ENCODE results near the gene PAWR. TPM values are rescaled to one million over a fixed set of nuclear protein-coding genes. Genes with fewer than 3 reads are reported as not detected.
"Not testable (repeated sequence)": the region's sequence is repeated elsewhere in the genome, so short reads cannot be mapped to it uniquely, and the experiment has no call there.

Gene PAWR
- total RNA-seq, 1 donor from 2014 or later = 6.6 TPM

DNA sequence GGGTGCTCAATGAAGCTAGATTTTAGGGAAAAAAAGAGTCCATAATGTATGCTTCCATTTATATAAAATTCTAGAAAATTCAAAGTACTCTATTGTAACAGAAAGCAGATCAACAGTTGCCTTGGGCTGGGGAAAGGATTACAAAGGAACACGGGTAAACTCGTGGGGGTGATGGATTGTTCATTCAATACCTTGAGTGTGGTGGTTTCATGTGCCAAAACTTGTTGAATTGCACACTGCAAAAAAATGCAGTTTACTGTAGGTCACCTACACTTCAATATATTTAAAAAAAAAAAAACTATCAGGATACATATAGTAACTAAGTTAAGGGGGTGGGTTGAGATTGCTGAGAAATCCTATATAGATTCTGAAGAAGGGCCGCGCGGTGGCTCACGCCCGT lies 33.6 kb downstream of the PAWR start:
- no peak for DNase-seq (ENCODE audit: low spot score)
- intact Hi-C loops (cut with DNase I) = no loop called here

DNA sequence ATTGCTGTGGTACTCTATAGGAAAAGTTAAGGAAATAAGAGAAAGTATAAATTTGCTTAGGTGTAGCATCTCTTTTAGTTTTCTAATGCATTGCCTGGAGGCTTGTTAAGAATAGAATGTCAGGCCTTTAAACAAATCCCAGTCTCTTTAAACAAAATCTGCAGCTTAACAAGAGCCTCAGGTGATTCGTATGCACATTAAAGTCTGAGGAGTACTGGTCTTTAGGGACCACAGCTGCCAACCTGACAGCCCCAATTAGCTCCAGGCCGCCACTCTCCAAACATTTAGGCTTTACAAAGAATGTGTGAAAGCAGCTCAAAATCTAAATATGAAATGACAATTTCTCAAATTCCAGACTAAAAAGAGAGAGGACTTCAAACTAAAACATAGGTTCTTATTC lies 35.7 kb downstream of the PAWR start:
- intact Hi-C loops (cut with DNase I) = no loop called here
- DNase-seq (ENCODE audit: low spot score) = no peak

DNA sequence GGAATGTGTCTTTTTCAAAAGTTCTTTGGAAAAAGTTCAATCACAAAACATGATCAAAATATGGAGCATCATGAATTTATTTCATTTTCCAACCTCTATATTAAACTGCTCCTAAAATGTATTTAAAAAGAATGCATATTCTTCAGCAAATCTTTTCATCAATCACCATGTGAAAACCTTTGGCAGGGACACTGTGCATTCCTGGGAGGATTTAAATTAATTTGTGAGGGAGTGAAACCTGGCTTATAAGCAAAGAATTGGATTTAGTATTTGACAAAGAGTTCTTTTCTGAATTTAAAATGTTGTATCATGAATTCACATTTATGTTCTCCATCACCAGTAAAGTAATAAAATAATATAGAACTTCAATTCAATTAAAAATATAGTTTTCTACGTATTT lies 38.2 kb downstream of the PAWR start:
- intact Hi-C loops (cut with DNase I) = no loop called here
- no peak for DNase-seq (ENCODE audit: low spot score)

DNA sequence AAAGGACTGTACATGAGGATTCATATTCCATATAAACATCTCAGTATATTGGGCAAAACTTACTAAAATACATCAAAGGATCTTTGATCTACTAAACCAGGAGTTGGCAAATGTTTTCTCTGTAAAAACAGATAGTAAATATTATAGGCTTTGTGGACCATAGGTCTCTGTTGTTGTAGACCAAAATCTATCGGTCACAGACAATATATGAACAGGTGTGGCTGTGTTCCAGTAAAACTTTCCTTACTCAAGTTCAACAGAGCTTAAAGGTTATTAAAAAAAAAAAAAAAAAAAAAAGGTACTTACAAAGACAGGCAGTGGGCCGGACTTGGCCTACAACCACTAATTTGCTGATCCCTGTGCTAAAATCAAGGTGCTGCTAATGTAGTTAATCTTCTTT lies 40.3 kb downstream of the PAWR start:
- DNase-seq (ENCODE audit: low spot score) = no peak
- intact Hi-C loops (cut with DNase I) = no loop called here

DNA sequence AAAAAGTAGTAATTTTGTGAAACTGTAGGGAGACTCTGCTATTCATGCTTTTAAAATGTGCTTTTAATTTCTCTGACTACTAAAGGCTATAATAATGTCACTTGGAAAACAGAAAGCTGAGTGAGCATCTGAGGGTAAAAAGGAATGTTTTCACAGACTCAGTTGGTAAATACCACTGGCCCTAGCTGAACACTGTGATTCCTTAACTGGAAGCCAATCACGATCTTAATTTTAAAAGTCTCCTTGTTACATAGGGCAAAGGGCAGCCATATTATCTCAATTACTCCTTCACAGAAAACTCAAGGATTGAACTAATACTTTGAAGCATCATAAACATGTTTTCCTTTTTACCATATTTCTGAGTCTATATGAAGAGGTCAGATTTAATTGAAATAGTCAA lies 41.9 kb downstream of the PAWR start:
- no peak for DNase-seq (ENCODE audit: low spot score)
- intact Hi-C loops (cut with DNase I) = no loop called here

DNA sequence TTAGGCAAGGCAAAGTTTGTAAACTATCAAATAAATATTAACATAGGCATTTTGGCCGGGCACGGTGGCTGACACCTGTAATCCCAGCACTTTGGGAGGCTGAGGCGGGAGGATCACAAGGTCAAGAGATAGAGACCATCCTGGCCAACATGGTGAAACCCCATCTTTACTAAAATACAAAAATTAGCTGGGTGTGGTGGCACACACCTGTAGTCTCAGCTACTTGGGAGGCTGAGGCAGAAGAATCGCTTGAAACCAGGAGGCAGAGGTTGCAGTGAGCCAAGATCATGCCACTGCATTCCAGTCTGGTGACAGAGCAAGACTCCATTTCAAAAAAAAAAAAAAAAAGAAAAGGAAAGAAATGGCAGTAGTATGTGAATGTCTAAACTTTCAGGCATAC lies 43.9 kb downstream of the PAWR start:
- DNase-seq (ENCODE audit: low spot score); intact Hi-C loops (cut with DNase I): not testable (repeated sequence)

DNA sequence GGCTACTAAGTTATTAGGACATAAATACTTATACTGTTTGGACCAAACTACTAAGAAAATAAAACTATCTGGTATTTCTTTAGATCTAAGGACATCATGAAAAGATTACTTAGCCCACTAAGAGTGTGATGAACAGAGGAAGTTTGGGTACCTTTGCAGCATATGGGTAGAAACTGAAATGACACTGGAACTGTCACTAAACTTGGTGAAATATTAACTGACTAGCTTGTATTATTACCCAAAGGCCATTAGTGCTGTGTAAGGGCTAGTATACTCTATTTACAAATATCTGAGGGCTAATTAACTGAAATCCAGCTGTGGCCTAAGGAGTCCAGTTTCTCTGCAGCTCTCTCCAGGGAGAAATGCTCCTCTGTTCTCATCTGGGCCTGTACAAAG lies 45.5 kb downstream of the PAWR start:
- DNase-seq (ENCODE audit: low spot score) = no peak
- intact Hi-C loops (cut with DNase I) = no loop called here

DNA sequence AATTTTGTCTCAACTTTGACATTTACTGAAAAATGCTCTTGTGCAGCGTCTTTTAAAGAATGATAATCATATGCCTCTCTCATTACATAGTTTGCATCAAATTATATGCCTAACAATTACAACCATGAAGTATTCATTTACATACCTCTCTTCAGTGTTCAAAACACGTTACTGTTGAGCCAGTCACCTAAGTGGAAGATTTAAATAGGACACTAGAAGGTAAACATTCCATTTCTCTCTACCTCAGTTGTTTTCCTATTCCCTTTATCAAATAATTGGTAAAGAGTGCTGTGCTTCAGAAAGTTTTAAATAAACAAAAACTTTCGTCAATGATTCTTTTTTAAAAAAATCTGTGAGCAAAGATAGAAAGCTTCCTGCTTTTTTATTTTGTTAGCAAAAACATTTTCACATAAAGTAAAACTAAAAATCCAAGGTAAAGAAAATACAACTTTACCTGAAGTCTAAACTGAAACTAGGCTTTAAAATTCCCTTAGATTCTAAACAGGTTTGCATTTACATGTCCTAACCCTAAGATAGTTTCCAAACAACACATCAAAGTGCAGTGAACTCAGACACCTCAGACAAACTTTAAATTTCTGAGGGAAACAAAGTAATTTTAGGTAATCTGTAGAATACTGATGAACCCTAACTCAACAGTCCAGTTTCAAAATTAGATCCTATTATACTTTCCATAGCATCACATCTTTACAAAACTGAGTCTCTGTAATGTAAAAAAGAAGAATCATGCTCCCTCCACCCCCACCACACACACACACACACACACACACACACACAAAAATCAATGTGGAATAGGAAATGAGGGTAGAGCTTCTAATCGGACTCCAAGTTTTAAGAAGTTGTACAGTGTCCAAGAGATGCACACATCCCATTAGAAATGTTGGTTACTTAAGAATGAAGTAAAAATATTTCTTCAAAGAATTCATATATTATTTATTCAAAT lies 46.2 kb downstream of the PAWR start:
- DNase-seq (ENCODE audit: low spot score) = no peak
- intact Hi-C loops (cut with DNase I) = no loop called here

DNA sequence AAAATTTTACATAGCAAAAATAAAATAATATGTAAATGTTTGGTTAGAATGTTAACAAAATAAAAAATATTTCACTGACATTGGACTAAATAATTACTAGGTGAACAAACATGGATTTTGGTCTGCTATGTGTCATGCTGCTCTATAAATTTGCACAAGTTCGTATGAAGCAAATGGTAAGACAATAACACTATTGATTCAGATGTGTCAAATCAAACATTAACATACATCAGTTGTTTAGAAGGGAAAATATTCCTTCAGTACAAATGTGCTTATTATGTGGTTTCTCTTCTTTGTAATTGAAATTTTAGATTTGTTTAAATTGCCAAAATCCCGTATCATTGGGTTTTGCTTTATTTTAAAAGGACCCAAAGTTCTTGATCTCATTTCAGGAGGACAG lies 46.9 kb downstream of the PAWR start:
- DNase-seq (ENCODE audit: low spot score) = no peak
- intact Hi-C loops (cut with DNase I) = no loop called here

DNA sequence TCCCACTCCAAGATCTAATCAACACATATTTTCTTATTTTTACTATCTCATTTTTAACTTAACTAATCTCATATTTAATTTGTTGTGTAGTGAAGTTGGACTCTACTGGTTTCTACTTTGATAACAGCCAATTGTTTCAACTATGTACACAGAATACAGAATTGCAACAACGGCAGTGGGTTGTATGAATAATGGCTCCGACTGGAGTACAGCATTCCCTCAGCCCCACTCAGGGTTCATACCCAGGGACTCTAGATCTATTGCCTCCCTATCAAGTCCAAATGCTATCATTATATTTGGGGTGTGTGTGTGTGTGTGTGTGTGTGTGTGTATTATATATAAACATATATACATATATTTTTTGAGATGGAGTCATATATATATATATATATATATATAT lies 52.3 kb downstream of the PAWR start:
- no peak for DNase-seq (ENCODE audit: low spot score)
- intact Hi-C loops (cut with DNase I) = no loop called here

DNA sequence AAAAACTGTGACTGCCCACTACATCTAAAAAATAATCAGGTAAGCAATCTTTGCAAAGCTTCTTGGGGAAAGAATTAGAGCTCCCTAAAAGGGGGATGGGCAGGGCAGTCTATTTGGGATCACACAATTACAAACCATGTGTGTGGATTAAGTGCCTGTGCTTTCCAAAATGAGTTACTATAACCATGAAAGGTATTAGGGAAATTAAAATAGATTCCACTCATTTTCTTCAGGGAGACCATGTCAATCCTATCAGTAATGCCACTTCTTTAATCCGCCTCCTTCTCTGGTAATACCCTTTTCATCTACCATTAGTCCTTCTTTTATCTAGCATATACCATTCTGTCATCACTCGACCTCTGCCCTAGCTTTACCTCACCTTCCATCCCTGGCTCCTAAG lies 53.7 kb downstream of the PAWR start:
- no peak for DNase-seq (ENCODE audit: low spot score)
- intact Hi-C loops (cut with DNase I) = no loop called here

DNA sequence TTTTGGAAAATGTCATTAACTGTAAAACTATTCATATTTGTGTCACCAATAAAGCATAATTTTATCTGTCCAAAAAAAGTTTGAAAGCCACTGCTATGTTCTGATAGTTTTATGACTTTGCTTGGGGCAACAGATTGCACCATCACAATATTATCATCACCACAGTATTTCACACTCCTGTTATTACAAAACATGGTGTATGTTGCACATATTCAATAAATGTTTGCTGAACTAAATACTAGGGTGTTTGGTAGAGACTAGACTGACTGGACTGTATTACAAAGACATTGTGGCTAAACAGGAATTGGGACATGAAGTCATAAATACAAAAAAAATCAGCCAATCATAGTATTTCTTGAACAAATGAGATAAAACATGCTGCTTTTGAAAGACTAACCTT lies 55.1 kb downstream of the PAWR start:
- intact Hi-C loops (cut with DNase I) = no loop called here
- no peak for DNase-seq (ENCODE audit: low spot score)

DNA sequence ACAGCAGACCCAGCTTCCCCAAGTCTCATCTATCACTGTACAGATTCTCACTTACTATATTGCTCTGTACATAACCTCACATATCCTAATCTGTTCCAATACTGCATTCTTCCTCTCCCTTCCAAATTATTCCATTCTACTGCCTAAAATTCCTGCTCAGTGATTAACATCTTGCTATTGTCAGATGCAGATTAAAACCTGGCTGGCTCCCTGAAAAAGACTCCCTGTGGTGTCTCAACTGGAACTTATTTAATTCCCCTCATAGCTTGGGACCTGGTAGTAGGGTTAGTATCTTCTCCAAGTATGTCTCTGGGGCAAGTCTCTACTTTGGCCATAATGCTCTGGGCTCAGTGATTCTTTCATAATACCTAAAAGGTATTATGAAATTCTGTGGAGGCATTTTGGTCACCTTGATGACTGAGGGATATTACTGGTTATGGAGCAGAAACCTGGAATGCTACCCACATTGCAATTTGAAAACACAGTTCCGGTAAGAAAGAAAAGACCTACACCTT lies 55.8 kb downstream of the PAWR start:
- intact Hi-C loops (cut with DNase I) = no loop called here
- DNase-seq (ENCODE audit: low spot score) = no peak

DNA sequence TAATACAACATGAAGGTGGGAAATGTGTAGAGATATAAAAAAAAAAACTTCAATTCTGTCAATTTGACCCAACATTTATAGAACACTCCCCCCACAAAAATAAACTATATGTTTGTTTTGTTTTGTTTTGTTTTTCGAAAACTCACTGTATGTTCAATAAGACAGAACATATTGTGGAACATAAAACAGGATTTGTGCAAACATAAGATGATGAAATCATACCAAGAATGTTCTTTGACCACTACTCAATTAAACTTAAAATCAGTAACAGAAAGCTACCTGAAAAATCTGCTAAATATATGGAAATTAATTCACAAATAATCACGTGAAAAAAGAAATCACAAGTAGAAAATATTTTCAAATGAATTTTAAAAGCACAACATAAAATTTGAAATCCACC lies 61.2 kb downstream of the PAWR start:
- intact Hi-C loops (cut with DNase I) = no loop called here
- no peak for DNase-seq (ENCODE audit: low spot score)

DNA sequence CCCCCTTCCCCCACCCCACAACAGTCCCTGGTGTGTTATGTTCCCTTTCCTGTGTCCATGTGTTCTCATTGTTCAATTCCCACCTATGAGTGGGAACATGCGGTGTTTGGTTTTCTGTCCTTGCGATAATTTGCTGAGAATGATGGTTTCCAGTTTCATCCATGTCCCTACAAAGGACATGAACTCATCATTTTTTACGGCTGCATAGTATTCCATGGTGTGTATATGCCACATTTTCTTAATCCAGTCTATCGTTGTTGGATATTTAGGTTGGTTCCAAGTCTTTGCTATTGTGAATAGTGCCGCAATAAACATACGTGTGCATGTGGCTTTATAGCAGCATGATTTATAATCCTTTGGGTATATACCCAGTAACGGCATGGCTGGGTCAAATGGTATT lies 64.0 kb downstream of the PAWR start:
- intact Hi-C loops (cut with DNase I); DNase-seq (ENCODE audit: low spot score): not testable (repeated sequence)

DNA sequence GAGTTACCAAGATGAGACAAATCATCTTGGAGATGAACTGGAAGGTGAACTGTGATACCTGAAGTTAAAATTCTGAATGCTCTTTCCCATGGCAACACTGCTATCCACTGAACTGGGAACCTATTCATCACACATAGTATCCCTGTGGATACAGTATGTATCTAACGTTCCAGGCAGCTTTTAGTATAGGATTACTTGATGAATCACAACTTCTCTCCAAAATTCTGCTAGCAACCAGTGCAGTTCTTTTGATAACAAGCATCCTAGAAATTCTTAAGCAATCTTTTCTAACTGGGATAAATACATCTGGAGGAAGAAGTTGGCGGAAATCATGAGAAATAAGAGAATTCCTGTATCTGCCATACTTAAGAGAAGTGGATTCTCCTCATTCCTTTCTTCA lies 66.4 kb downstream of the PAWR start:
- intact Hi-C loops (cut with DNase I) = no loop called here
- no peak for DNase-seq (ENCODE audit: low spot score)

DNA sequence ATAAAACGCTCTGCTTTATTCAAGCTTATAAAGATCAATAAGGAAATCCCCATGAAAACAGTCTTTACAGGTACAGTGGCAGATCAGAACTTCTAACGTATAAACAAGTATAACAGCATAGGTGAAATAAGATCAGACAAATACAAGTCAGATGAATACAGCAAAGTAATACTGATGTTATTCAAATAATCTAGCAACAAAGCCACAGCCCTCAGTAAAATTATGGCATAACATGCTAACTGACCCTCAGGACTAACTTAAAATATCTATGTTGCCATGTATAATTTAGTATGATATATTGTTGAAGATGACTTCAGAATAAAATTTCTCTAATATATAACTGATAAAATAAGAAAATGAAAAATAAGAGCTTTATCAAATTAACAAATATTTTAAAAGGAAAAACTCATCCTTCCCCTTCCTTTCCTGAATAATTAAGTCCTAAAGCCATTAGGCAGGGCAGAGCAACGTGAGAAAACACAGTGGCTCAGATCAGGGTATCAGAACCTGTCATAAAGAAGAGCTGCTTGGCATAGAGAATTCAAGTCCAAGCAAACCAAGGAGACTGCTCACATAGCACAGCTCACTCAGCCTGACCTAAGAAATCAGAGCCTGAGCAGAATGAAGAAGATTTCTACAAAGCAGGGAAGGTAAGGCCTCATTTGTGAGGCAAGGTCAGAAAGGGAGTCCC lies 70.7 kb downstream of the PAWR start:
- DNase-seq (ENCODE audit: low spot score) = no peak
- intact Hi-C loops (cut with DNase I) = no loop called here

DNA sequence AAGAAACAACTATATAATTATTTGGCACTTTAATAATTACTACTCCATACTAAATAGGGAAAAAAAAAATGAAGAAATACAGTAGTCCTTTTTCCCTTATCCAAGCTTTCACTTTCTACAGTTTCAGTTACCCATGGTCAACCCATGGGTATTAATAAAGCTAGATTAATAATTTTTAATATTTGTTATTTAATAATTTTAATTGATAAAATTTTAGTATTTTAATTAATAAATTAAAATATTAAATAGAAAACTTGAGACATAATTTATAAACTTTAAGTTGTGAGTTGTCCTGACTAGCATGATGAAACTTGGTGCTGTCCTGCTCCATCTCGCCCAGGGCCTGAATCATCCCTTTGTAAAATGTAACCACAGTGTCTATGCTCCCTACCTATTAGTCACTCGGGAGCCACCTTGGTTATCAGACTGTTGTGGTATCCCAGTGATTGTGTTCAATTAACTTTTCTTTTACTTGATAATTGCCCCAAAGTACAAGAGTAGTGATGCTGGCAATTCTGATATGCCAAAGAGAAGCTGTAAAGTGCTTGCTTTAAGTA lies 71.8 kb downstream of the PAWR start:
- intact Hi-C loops (cut with DNase I) = no loop called here

DNA sequence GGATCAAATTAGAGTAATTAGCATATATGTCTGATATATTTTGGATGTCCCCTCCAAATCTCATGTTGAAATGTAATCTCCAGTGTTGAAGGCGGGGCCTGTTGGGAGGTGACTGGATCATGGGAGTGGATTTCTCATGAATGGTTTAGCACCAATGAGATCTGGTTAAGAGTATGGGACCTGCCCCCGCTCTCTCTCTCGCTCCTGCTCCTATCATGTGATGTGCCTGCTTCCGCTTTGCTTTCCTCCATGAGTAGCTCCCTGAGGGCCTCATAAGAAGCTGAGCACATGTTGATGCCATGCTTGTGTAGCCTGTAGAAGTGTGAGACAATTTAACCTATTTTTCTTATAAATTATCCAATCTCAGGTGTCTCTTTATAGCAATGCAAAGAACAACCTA lies 73.1 kb downstream of the PAWR start:
- intact Hi-C loops (cut with DNase I) = no loop called here
- DNase-seq (ENCODE audit: low spot score) = no peak

More for the DNA sequence above, 71.8 kb downstream of the PAWR start:
- no peak for DNase-seq (ENCODE audit: low spot score)

Measured in cardiac septum (tissue), 1 donor.